Left colon (tissue), 2 donors: Measurements from ENCODE around the gene TMEM271. TPM values are rescaled to one million over a fixed set of nuclear protein-coding genes. Genes with fewer than 3 reads are reported as not detected.
A peak's percentile ranks its signal among the peaks of the same experiment; 100 is the strongest.

ENCODE experiments used
- ATAC-seq: fragments of 200-7000 bp; cut with Tn5 transposase; one replicate; pipeline ENCODE4 v1.9.1; 2020; ENCODE audit warnings: mild to moderate bottlenecking, moderate library complexity
- DNase-seq, 2 donors: peaks; one replicate each; pipeline ENCODE4 v3.0.0-alpha.2; 2020
- intact Hi-C, 2 donors: fragments of 100-400 bp; cut with DNase I in 1 of 2; cut with micrococcal nuclease in 1 of 2; formaldehyde crosslinking; loops; one replicate each; pipeline versions ENCODE4 v1.11.2 to v1.14.0; 2022; cut with DNase I, micrococcal nuclease
- long read RNA-seq: library from polyadenylated mRNA; unstranded; transcript quantifications from one replicate; pipeline ENCODE4 v2.0.0, GENCODE V29; 2021
- total RNA-seq, 2 donors: library from RNA; stranded (reverse); fragmentation: NEBNext Ultra II Directional; extraction: Animal tissue kit (Norgen Biotek cat#: 25700); gene quantifications; one replicate each; pipeline ENCODE4 v1.2.1, GENCODE V29; 2021
- donor health status: DM: no; HTN: no; CAD: no.
- donor health status: DM: yes; HTN: yes; CAD: no.

TMEM271 gene
- not detected for total RNA-seq
- long read RNA-seq, result 0 reads

- ATAC-seq (no peak), DNase-seq (no peak)
- intact Hi-C loops, result no loop called here
These were observed at the start of gene TMEM271 for GRCh38 chr4:576245-576821. Gene TMEM271, minus strand, starts transcription at chr4:576295. Its CDS starts 233 bp downstream, at chr4:576062.

- DNase-seq (peak in 1 of 2 donors; percentile 10), ATAC-seq (no peak)
- intact Hi-C loops, result no loop called here
These were observed 49.6 kb upstream of the TMEM271 start for GRCh38 chr4:625631-626161.

GRCh38 chr4:624705-625590, 48.9 kb upstream of the TMEM271 start, which contains the start of gene PDE6B:
Gene PDE6B, plus strand, starts transcription at chr4:625573. Its CDS starts 54 bp downstream, at chr4:625627.
- ATAC-seq (no peak), DNase-seq (no peak)
- intact Hi-C loops, result no loop called here

GRCh38 chr4:623914-624566, 47.9 kb upstream of the TMEM271 start:
- ATAC-seq (no peak), DNase-seq (peak in 1 of 2 donors; percentile 1)
- intact Hi-C loops, result no loop called here

GRCh38 chr4:622996-623913, 47.2 kb upstream of the TMEM271 start:
- no peak for ATAC-seq
- intact Hi-C loops, result no loop called here
- DNase-seq, result no peak

GRCh38 chr4:622071-622995, 46.2 kb upstream of the TMEM271 start:
- intact Hi-C loops, result no loop called here
- DNase-seq (no peak), ATAC-seq (no peak)

- intact Hi-C loops, result no loop called here
- no peak for DNase-seq
- ATAC-seq, result no peak
These were observed 45.4 kb upstream of the TMEM271 start for GRCh38 chr4:621296-622070.

GRCh38 chr4:620851-621261, 44.8 kb upstream of the TMEM271 start:
- ATAC-seq (no peak), DNase-seq (no peak)
- intact Hi-C loops, result no loop called here

GRCh38 chr4:620201-620600, 44.1 kb upstream of the TMEM271 start:
- ATAC-seq (no peak), DNase-seq (no peak)
- intact Hi-C loops, result no loop called here

GRCh38 chr4:617644-618641, 41.8 kb upstream of the TMEM271 start:
- no peak for ATAC-seq
- DNase-seq, result no peak

GRCh38 chr4:616911-617643, 41.0 kb upstream of the TMEM271 start:
- ATAC-seq (no peak), DNase-seq (no peak)
- intact Hi-C loops, result no loop called here

More at GRCh38 chr4:617644-618641, 41.8 kb upstream of the TMEM271 start:
- intact Hi-C loops, result no loop called here

GRCh38 chr4:616091-616490, 40.0 kb upstream of the TMEM271 start:
- intact Hi-C loops, result no loop called here
- no peak for DNase-seq

GRCh38 chr4:613126-613525, 37.0 kb upstream of the TMEM271 start:
- intact Hi-C loops, result no loop called here
- ATAC-seq (no peak), DNase-seq (no peak)

More at GRCh38 chr4:616091-616490, 40.0 kb upstream of the TMEM271 start:
- ATAC-seq, result no peak

GRCh38 chr4:612749-613125, 36.6 kb upstream of the TMEM271 start:
- intact Hi-C loops, result no loop called here
- no peak for ATAC-seq
- no peak for DNase-seq
